Uterus (tissue), 4 donors: ENCODE results near the gene CRYL1. TPM values are rescaled to one million over a fixed set of nuclear protein-coding genes. Genes with fewer than 3 reads are reported as not detected.

Experiments
- DNase-seq, 2 donors: peaks; one replicate each; pipeline ENCODE4 v3.0.0-alpha.2; 2019 to 2020
- H3K27ac ChIP-seq, 2 donors: fragments of 200-600 bp; sonication (generic); 1 replicate in 1 of 2; 2 replicates in 1 of 2; pipeline ENCODE4 v1.5.1; 2016 to 2018
- H3K27me3 ChIP-seq, 2 donors: fragments of 200-600 bp; sonication (generic); one replicate each; pipeline ENCODE4 v1.5.1; 2018 to 2019; ENCODE audit warnings: control low read depth in 1 of 2
- H3K36me3 ChIP-seq, 2 donors: fragments of 200-600 bp; sonication (generic); one replicate each; pipeline ENCODE4 v1.5.1; 2019; ENCODE audit warnings: control low read depth in 1 of 2
- H3K4me1 ChIP-seq, 2 donors: fragments of 200-600 bp; sonication (generic); one replicate each; pipeline ENCODE4 v1.5.1; 2018 to 2019; ENCODE audit warnings: control low read depth in 1 of 2
- H3K4me3 ChIP-seq, 2 donors: fragments of 200-600 bp; sonication (generic); 1 replicate in 1 of 2; 2 replicates in 1 of 2; pipeline ENCODE4 v1.5.1; 2018 to 2019; ENCODE audit warnings: mild to moderate bottlenecking in 1 of 2
- H3K9me3 ChIP-seq, 2 donors: fragments of 200-600 bp; sonication (generic); one replicate each; pipeline ENCODE4 v1.5.1; 2019; ENCODE audit warnings: control low read depth in 1 of 2
- CTCF ChIP-seq, 4 experiments: fragments of 200-600 bp in 2 of 4; fragments of 450-650 bp in 2 of 4; sonication (generic) in 2 of 4; IDR thresholded peaks; one replicate each; pipeline ENCODE4 v1.5.1; 2016 to 2019; ENCODE audit warnings: antibody characterized with exemption in 4 of 4, mild to moderate bottlenecking in 2 of 4, moderate library complexity in 1 of 4
- POLR2A ChIP-seq, 2 donors: fragments of 450-650 bp; IDR thresholded peaks; one replicate each; pipeline ENCODE4 v1.6.1; 2016; ENCODE audit warnings: antibody characterized with exemption in 2 of 2, mild to moderate bottlenecking in 1 of 2, moderate library complexity in 1 of 2
- intact Hi-C: fragments of 100-400 bp; cut with DNase I; formaldehyde crosslinking; loops from one replicate; pipeline ENCODE4 v1.15.1; 2023; ENCODE audit warnings: low total_unique reads
- total RNA-seq, 4 donors: library from RNA; depleted of rRNA in 3 of 4; stranded (reverse); fragments of >200 nt in 3 of 4; gene quantifications; one replicate each; pipeline versions ENCODE4 v1.1.0 to v1.2.4, GENCODE V29; 2014 to 2023
- donor health status: DM: yes; HTN: yes; CAD: no.

Gene CRYL1
- total RNA-seq, 4 donors from 2014 or later: 35.6 to 90.4 (median 50.7) TPM

- H3K36me3 ChIP-seq: no peaks in the 10 kb centered on the region
- TF ChIP-seq CTCF (IDR thresholded peaks at IDR 0.05) (no peak), POLR2A (IDR thresholded peaks at IDR 0.05) (no peak)
- H3K27me3 ChIP-seq: no peaks in the 10 kb centered on the region
- no peaks in the 10 kb centered on the region for H3K9me3 ChIP-seq
- no peak overlapping the region for H3K27ac ChIP-seq
- no peak overlapping the region for H3K4me3 ChIP-seq
- H3K4me1 ChIP-seq: no peaks in the 10 kb centered on the region
- DNase-seq: no peak
- intact Hi-C loops: no loop called here
Observed at GRCh38 chr13:20391597-20392452, 133.8 kb downstream of the CRYL1 start.

- TF ChIP-seq POLR2A (IDR thresholded peaks at IDR 0.05): no peak
- TF ChIP-seq CTCF (IDR thresholded peaks at IDR 0.05): no peak
- Histone ChIP-seq H3K4me1 (no peaks in the 10 kb centered on the region), H3K9me3 (no peaks in the 10 kb centered on the region), H3K4me3 (no peak overlapping the region), H3K36me3 (no peaks in the 10 kb centered on the region), H3K27ac (no peak overlapping the region), H3K27me3 (no peaks in the 10 kb centered on the region)
- intact Hi-C loops: no loop called here
- DNase-seq: no peak
Observed at GRCh38 chr13:20390526-20391175, 135.0 kb downstream of the CRYL1 start.

GRCh38 chr13:20389696-20390525, 135.7 kb downstream of the CRYL1 start:
- no peak for TF ChIP-seq POLR2A (IDR thresholded peaks at IDR 0.05)
- TF ChIP-seq CTCF (IDR thresholded peaks at IDR 0.05): no peak
- Histone ChIP-seq H3K9me3 (no peaks in the 10 kb centered on the region), H3K36me3 (no peaks in the 10 kb centered on the region), H3K27ac (no peak overlapping the region), H3K4me3 (no peak overlapping the region), H3K27me3 (no peaks in the 10 kb centered on the region), H3K4me1 (no peaks in the 10 kb centered on the region)
- intact Hi-C loops: no loop called here
- DNase-seq: no peak

GRCh38 chr13:20388184-20388583, 137.5 kb downstream of the CRYL1 start:
- no peaks in the 10 kb centered on the region for H3K27me3 ChIP-seq
- no peak overlapping the region for H3K4me3 ChIP-seq
- no peak overlapping the region for H3K27ac ChIP-seq
- no peak for TF ChIP-seq CTCF (IDR thresholded peaks at IDR 0.05)
- no peak for TF ChIP-seq POLR2A (IDR thresholded peaks at IDR 0.05)
- H3K36me3 ChIP-seq: no peaks in the 10 kb centered on the region
- intact Hi-C loops: no loop called here
- no peak for DNase-seq
- no peaks in the 10 kb centered on the region for H3K9me3 ChIP-seq
- no peaks in the 10 kb centered on the region for H3K4me1 ChIP-seq
